GM12878 (cell line): ENCODE data around the gene COL2A1. TPM values are rescaled to one million over a fixed set of nuclear protein-coding genes. Genes with fewer than 3 reads are reported as not detected.

ENCODE experiments used
- ATAC-seq: fragments of 200-7000 bp; cut with Tn5 transposase; 3 replicates; pipeline ENCODE4 v1.9.1; 2020; ENCODE audit warnings: mild to moderate bottlenecking, moderate library complexity
- BruUV-seq: library from RNA; stranded (reverse); fragments of 400-500 nt; replicated peaks from 2 replicates; lab custom pipeline; 2021; lab: Mats Ljungman, UMichigan
- CTCF ChIA-PET: fragments of 300-600 bp; sonication (Branson Sonifier 250); formaldehyde crosslinking; extraction: SDS; loops from one replicate; lab custom pipeline; 2021; ENCODE audit warnings: inconsistent platforms; lab: Yijun Ruan, JAX
- POLR2A ChIA-PET: fragments of 350-600 bp; formaldehyde crosslinking; extraction: SDS; loops from one replicate; lab custom pipeline; 2021; ENCODE audit warnings: inconsistent platforms; lab: Charles Lee
- RAD21 ChIA-PET: fragments of 300-600 bp; sonication (Branson Sonifier 250); formaldehyde crosslinking; loops from one replicate; lab custom pipeline; 2023; ENCODE audit warnings: antibody characterized with exemption; ENCODE audit not compliant: unreplicated experiment; lab: Charles Lee
- SMC1A ChIA-PET: fragments of 300-600 bp; sonication (Branson Sonifier 250); formaldehyde crosslinking; loops from one replicate; lab custom pipeline; 2023; ENCODE audit not compliant: unreplicated experiment, uncharacterized antibody; lab: Charles Lee
- DNase-seq: peaks from one replicate; pipeline ENCODE4 v3.0.0-alpha.2; 2011; ENCODE audit warnings: low read depth, low spot score
- FAIRE-seq: peaks from 3 replicates; lab custom pipeline; 2011; peaks lifted over from hg19 to GRCh38; lab: Jason Lieb, UNC
- H2AFZ ChIP-seq: 2 replicates; pipeline ENCODE4 v1.6.0; 2011; ENCODE audit warnings: low read depth, low read length, control low read depth; ENCODE audit not compliant: control insufficient read depth
- H3K27ac ChIP-seq: 2 replicates; pipeline ENCODE4 v1.5.1; 2011; ENCODE audit warnings: control low read depth; ENCODE audit not compliant: control insufficient read depth, insufficient read depth
- H3K27me3 ChIP-seq, 2 experiments: replicated peaks in 1 of 2; 2 replicates each; pipeline versions ENCODE4 v1.6.0 to v1.6.1; 2011; ENCODE audit warnings: low read length in 1 of 2; ENCODE audit not compliant: control insufficient read depth in 2 of 2, insufficient read depth in 2 of 2
- H3K36me3 ChIP-seq, 2 experiments: 2 replicates each; pipeline ENCODE4 v1.5.1; 2011; ENCODE audit warnings: low read length in 1 of 2; ENCODE audit not compliant: control insufficient read depth in 2 of 2, insufficient read depth in 2 of 2
- H3K4me1 ChIP-seq: 2 replicates; pipeline ENCODE4 v1.6.1; 2011; ENCODE audit warnings: mild to moderate bottlenecking, low read length, moderate library complexity, mixed read lengths; ENCODE audit not compliant: control insufficient read depth, insufficient read depth
- H3K4me2 ChIP-seq: 2 replicates; pipeline ENCODE4 v1.6.0; 2011; ENCODE audit warnings: control low read depth; ENCODE audit not compliant: control insufficient read depth, insufficient read depth
- H3K4me3 ChIP-seq: fragments of 200-600 bp; sonication (generic); 2 replicates; pipeline ENCODE4 v1.5.1; 2016
- H3K79me2 ChIP-seq: 2 replicates; pipeline ENCODE4 v1.6.0; 2011; ENCODE audit warnings: low read length; ENCODE audit not compliant: control insufficient read depth, insufficient read depth
- H3K9ac ChIP-seq: 2 replicates; pipeline ENCODE4 v1.8.0; 2011; ENCODE audit warnings: low read length, control low read depth, mixed read lengths; ENCODE audit not compliant: control insufficient read depth, insufficient read depth
- H3K9me3 ChIP-seq: replicated peaks from 3 replicates; pipeline ENCODE4 v1.5.1; 2011; ENCODE audit warnings: mild to moderate bottlenecking, low read length; ENCODE audit not compliant: control insufficient read depth, insufficient read depth
- H4K20me1 ChIP-seq: 2 replicates; pipeline ENCODE4 v1.6.0; 2011; ENCODE audit not compliant: control insufficient read depth, insufficient read depth
- ATF7 ChIP-seq: fragments of 450-650 bp; IDR thresholded peaks from 2 replicates; pipeline ENCODE4 v1.6.1; 2016; ENCODE audit warnings: low read depth, mild to moderate bottlenecking
- CBFB ChIP-seq: IDR thresholded peaks from 2 replicates; pipeline ENCODE4 v1.6.1; 2016; ENCODE audit warnings: antibody characterized with exemption, low read depth
- EZH2 ChIP-seq: IDR thresholded peaks from 2 replicates; pipeline ENCODE4 v1.6.1; 2012; ENCODE audit warnings: low read depth, mild to moderate bottlenecking, control low read depth, inconsistent platforms, low read length, borderline replicate concordance; ENCODE audit not compliant: control insufficient read depth
- FOS ChIP-seq: IDR thresholded peaks from 3 replicates; pipeline ENCODE4 v1.6.1; 2011; ENCODE audit warnings: borderline replicate concordance; ENCODE audit not compliant: insufficient read length; ENCODE audit errors: extremely low read depth
- KAT2A ChIP-seq: conservative IDR thresholded peaks from 2 replicates; pipeline ENCODE4 v1.6.1; 2011; ENCODE audit warnings: low read depth, low read length; ENCODE audit not compliant: control insufficient read depth
- MTA3 ChIP-seq: IDR thresholded peaks from 2 replicates; pipeline ENCODE4 v1.6.1; 2012; ENCODE audit warnings: low read length, inconsistent platforms, borderline replicate concordance
- NFYA ChIP-seq: IDR thresholded peaks from 2 replicates; pipeline ENCODE4 v1.6.1; 2011; ENCODE audit warnings: low read depth, mild to moderate bottlenecking, low read length, improper control_type of control experiment, borderline replicate concordance
- NR2C2 ChIP-seq: IDR thresholded peaks from 2 replicates; pipeline ENCODE4 v1.6.1; 2011; ENCODE audit warnings: borderline replicate concordance, low read depth; ENCODE audit not compliant: control insufficient read depth, insufficient read length
- POU2F2 ChIP-seq: IDR thresholded peaks from 3 replicates; pipeline ENCODE4 v1.6.1; 2011; ENCODE audit warnings: low read depth, mild to moderate bottlenecking, low read length, borderline replicate concordance
- TCF7 ChIP-seq: IDR thresholded peaks from 2 replicates; pipeline ENCODE4 v1.6.1; 2014; ENCODE audit warnings: antibody characterized with exemption, borderline replicate concordance
- WGBS: methylation state at CpG from one replicate; pipeline ENCODE4 v1.1.6; 2016; ENCODE audit warnings: low lambda C conversion rate; ENCODE audit not compliant: insufficient replicate concordance, insufficient coverage; ENCODE audit errors: missing lambda C conversion rate; 5-methylcytosine and 5-hydroxymethylcytosine counted together
- in situ Hi-C: fragments of 300-500 bp; cut with MboI; formaldehyde crosslinking; loops from 9 replicates; pipeline ENCODE4 v1.14.3; 2018; ENCODE audit warnings: mixed read lengths
- intact Hi-C: fragments of 100-400 bp; cut with micrococcal nuclease; formaldehyde crosslinking; loops from one replicate; pipeline ENCODE4 v1.14.2; 2022; ENCODE audit not compliant: unreplicated experiment
- polyA plus RNA-seq, 11 experiments: library from polyadenylated mRNA; depleted of rRNA in 4 of 11; unstranded in 6 of 11; stranded (reverse) in 5 of 11; fragments of >200 nt; fragmentation: Nextera tagmentation in 4 of 11; fragmentation: Illumina TruSeq in 1 of 11; extraction: Ambion mirVana in 4 of 11; extraction: Trizol in 1 of 11; gene quantifications; 1 replicate in 1 of 11; 2 replicates in 10 of 11; pipeline versions ENCODE4 v1.2.1 to v1.2.3, GENCODE V29; 2011 to 2016; ENCODE audit warnings: inconsistent platforms in 2 of 11, missing spikeins in 2 of 11, low read depth in 1 of 11
- total RNA-seq, 4 experiments: library from RNA; depleted of rRNA in 3 of 4; stranded (reverse); fragments of >200 nt in 3 of 4; fragmentation: Illumina TruSeq in 1 of 4; extraction: Trizol in 1 of 4; gene quantifications; 2 replicates each; pipeline versions ENCODE4 v1.2.1 to v1.2.3, GENCODE V29; 2013 to 2021
- TF ChIP-seq, protein P1 (sequence below): IDR thresholded peaks from 2 replicates; pipeline ENCODE4 v1.6.1; 2011; ENCODE audit warnings: low read depth, mild to moderate bottlenecking, low read length, moderate library complexity, borderline replicate concordance; ENCODE audit errors: extremely low read depth
- TF ChIP-seq, protein P2 (sequence below): IDR thresholded peaks from 2 replicates; pipeline ENCODE4 v1.6.1; 2011; ENCODE audit warnings: borderline replicate concordance, low read depth, mild to moderate bottlenecking, moderate library complexity, low read length; ENCODE audit not compliant: insufficient read depth, poor library complexity, severe bottlenecking
- TF ChIP-seq, protein P3 (sequence below): fragments of 450-650 bp; formaldehyde crosslinking; IDR thresholded peaks from 2 replicates; pipeline ENCODE4 v1.4.0; 2020; ENCODE audit warnings: mild to moderate bottlenecking, moderate library complexity

Gene COL2A1
- total and polyA plus RNA-seq, 10 of the 15 experiments (the other 5 are each of a cell fraction or from before 2014, with no cell fraction given): 0.06 to 0.67 (median 0.19) TPM; not detected in 1

DNA sequence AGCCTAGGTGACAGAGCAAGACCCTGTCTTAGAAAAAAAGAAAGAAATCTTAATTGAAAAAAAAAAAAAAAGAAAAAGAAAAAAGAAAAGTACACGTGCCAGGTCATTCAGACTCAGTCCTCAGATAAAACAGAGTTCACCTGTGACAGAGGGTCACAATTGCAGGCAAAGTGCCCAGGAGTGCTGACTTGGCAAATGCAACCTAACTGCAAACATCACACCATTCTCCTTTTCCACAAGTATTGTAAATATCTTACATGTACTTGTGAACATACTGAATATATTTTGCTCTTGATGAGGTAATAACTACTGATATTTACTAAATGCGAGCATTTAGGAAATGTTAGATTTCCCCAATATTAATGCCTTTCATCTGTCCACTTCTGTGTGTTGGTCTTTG lies 9.0 kb upstream of the COL2A1 start:
- H3K4me2 ChIP-seq: no peak overlapping the region
- ChIA-PET SMC1A (no interaction called here), CTCF (no interaction called here), POLR2A (no interaction called here)
- no peak overlapping the region for H3K4me3 ChIP-seq
- no TSS peak for BruUV-seq
- in situ Hi-C loops (no loop called here), intact Hi-C loops (no loop called here)
- H3K79me2 ChIP-seq: no peaks in the 10 kb centered on the region
- no peak for DNase-seq
- TF ChIP-seq FOS (no peak), POU2F2 (no peak), NFYA (no peak), CBFB (no peak), KAT2A (no peak), NR2C2 (no peak), TCF7 (no peak), EZH2 (no peak), ATF7 (no peak), MTA3 (no peak)
- TF ChIP-seq, protein P1, sequence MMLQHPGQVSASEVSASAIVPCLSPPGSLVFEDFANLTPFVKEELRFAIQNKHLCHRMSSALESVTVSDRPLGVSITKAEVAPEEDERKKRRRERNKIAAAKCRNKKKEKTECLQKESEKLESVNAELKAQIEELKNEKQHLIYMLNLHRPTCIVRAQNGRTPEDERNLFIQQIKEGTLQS: no peak
- TF ChIP-seq, protein P2, sequence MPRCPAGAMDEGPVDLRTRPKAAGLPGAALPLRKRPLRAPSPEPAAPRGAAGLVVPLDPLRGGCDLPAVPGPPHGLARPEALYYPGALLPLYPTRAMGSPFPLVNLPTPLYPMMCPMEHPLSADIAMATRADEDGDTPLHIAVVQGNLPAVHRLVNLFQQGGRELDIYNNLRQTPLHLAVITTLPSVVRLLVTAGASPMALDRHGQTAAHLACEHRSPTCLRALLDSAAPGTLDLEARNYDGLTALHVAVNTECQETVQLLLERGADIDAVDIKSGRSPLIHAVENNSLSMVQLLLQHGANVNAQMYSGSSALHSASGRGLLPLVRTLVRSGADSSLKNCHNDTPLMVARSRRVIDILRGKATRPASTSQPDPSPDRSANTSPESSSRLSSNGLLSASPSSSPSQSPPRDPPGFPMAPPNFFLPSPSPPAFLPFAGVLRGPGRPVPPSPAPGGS: no peak
- TF ChIP-seq, protein P3, sequence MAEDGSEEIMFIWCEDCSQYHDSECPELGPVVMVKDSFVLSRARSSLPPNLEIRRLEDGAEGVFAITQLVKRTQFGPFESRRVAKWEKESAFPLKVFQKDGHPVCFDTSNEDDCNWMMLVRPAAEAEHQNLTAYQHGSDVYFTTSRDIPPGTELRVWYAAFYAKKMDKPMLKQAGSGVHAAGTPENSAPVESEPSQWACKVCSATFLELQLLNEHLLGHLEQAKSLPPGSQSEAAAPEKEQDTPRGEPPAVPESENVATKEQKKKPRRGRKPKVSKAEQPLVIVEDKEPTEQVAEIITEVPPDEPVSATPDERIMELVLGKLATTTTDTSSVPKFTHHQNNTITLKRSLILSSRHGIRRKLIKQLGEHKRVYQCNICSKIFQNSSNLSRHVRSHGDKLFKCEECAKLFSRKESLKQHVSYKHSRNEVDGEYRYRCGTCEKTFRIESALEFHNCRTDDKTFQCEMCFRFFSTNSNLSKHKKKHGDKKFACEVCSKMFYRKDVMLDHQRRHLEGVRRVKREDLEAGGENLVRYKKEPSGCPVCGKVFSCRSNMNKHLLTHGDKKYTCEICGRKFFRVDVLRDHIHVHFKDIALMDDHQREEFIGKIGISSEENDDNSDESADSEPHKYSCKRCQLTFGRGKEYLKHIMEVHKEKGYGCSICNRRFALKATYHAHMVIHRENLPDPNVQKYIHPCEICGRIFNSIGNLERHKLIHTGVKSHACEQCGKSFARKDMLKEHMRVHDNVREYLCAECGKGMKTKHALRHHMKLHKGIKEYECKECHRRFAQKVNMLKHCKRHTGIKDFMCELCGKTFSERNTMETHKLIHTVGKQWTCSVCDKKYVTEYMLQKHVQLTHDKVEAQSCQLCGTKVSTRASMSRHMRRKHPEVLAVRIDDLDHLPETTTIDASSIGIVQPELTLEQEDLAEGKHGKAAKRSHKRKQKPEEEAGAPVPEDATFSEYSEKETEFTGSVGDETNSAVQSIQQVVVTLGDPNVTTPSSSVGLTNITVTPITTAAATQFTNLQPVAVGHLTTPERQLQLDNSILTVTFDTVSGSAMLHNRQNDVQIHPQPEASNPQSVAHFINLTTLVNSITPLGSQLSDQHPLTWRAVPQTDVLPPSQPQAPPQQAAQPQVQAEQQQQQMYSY (CRISPR knock-in tag): no peak
- TF ChIP-seq, all 136 proteins: peak for 0
- H3K36me3 ChIP-seq: no peaks in the 10 kb centered on the region
- FAIRE-seq: no peak
- H4K20me1 ChIP-seq: no peaks in the 10 kb centered on the region
- H2AFZ ChIP-seq: no peak overlapping the region
- no peaks in the 10 kb centered on the region for H3K4me1 ChIP-seq
- H3K27me3 ChIP-seq: peaks cover 2 to 3% of the 10 kb centered on the region in 2 experiments; a peak in 2 of 4 replicates
- no peak overlapping the region for H3K9ac ChIP-seq
- 20% methylated on average over 2 of the region's 2 CpGs for WGBS
- no peak for ATAC-seq
- no peaks in the 10 kb centered on the region for H3K9me3 ChIP-seq
- H3K27ac ChIP-seq: no peak overlapping the region
- RAD21 ChIA-PET: interaction anchor here (0.7 kb wide), 1 partner anchor 531 kb away, joined by 3 read pairs; no protein-coding TSS in a partner anchor
